Left colon (tissue), 2 donors: Measurements from ENCODE around the gene NANOS3. TPM values are rescaled to one million over a fixed set of nuclear protein-coding genes. Genes with fewer than 3 reads are reported as not detected.

Experiments
- ATAC-seq: fragments of 200-7000 bp; cut with Tn5 transposase; one replicate; pipeline ENCODE4 v1.9.1; 2020; ENCODE audit warnings: mild to moderate bottlenecking, moderate library complexity
- DNase-seq, 2 donors: peaks; one replicate each; pipeline ENCODE4 v3.0.0-alpha.2; 2020
- intact Hi-C, 2 donors: fragments of 100-400 bp; cut with DNase I in 1 of 2; cut with micrococcal nuclease in 1 of 2; formaldehyde crosslinking; loops; one replicate each; pipeline versions ENCODE4 v1.11.2 to v1.14.0; 2022; cut with DNase I, micrococcal nuclease
- total RNA-seq, 2 donors: library from RNA; stranded (reverse); fragmentation: NEBNext Ultra II Directional; extraction: Animal tissue kit (Norgen Biotek cat#: 25700); gene quantifications; one replicate each; pipeline ENCODE4 v1.2.1, GENCODE V29; 2021
- donor health status: DM: no; HTN: no; CAD: no.
- donor health status: DM: yes; HTN: yes; CAD: no.

Gene NANOS3
- total RNA-seq, 2 donors from 2014 or later = 0.56 TPM; not detected in 1

DNA sequence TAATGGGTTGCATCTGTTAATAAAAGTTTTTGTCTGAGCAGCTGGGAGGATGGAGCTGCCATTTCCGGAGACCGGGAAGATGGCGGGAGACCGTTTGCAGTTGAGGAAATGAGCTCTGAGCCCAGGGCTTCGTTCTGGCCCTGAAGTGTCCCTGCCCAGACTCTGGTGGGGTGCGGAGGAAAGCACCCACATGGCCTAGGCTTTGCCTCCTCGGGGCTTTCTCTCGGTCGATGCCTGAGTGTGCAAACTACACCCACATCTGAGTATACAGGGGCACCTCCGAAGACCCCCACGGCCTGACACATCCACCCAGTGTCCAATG is 15.6 kb upstream of the NANOS3 start:
- intact Hi-C loops = loop anchor here (5.0 to 10.0 kb wide), 2 partner anchors 74 to 77 kb away; no protein-coding TSS in a partner anchor
- DNase-seq = no peak
- ATAC-seq = no peak

DNA sequence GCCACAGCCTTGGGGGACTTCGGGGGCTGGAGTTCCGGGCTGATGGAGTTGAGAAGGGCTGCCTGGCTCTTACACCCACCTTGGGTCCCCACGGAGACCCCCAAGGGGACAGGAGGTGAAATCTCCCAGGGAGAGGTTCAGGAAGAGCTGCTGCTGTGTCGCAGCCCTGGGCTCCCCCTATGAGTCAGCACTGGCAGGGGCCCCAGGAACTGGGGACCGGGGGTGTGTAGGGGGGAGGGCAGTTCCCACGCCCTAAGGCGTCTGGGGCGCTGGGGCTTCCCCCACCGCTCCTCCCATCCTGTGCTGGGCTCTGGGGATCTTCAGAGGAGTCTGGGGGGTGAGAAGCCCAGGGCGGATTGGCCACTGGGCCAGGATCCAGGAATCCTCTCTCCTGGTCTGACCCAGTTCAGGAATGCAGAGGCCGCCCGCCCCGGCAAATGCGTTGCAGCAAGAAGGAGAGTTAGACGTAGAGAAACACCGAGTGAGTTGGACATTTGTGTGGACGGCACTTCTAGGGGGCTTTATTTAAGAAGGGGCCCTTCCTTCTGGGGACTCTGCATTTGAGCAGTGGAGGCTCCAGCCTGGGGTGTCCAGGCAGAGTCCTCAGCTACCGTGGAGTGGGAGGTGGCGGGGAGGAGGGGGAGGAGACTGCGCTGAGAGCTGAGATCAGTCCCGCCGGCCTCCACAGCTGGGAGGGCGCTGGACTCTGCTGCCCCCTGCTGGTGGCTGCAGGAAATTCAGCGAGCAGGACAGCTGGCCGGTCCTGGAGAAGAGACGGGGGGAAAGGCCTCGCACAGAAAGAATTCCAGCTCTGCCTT is 15.0 kb upstream of the NANOS3 start:
- DNase-seq = peak; percentile 92 to 94
- ATAC-seq = peak; percentile 87
- intact Hi-C loops = loop anchor here (5.0 to 10.0 kb wide), 2 partner anchors 75 to 77 kb away; no protein-coding TSS in a partner anchor

DNA sequence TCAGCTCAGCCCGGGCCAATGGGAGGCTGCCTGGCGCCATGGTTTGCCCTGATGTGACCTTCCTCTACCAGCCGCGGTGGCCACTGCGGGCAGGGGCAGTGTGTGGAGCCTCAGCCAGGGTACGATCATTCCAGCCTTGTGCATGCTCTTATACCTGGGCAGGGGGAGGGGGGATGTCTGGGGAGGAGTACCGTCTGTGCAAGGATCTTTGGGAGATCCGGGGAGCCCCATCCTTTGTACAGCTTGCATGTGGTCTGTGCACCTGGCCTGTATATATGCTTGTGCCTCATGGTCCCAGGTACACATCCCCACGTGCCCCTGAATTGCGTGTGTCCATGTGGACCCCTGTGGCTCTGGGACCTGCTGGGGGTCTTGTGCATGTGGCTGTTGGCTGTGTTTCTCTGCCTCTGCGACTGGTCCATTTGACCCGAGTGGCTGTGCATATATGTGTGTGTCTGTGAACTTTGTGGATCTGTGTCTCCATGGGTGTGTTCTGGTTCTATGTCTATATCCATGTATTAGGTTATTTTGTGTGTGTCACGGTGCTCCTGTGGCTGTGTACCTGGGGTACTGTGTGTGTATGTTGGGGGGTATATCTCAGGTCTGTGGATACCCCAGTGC is 12.8 kb upstream of the NANOS3 start:
- intact Hi-C loops = loop anchor here (5.0 to 10.0 kb wide), 2 partner anchors 77 to 79 kb away; no protein-coding TSS in a partner anchor
- ATAC-seq (no peak), DNase-seq (no peak)

DNA sequence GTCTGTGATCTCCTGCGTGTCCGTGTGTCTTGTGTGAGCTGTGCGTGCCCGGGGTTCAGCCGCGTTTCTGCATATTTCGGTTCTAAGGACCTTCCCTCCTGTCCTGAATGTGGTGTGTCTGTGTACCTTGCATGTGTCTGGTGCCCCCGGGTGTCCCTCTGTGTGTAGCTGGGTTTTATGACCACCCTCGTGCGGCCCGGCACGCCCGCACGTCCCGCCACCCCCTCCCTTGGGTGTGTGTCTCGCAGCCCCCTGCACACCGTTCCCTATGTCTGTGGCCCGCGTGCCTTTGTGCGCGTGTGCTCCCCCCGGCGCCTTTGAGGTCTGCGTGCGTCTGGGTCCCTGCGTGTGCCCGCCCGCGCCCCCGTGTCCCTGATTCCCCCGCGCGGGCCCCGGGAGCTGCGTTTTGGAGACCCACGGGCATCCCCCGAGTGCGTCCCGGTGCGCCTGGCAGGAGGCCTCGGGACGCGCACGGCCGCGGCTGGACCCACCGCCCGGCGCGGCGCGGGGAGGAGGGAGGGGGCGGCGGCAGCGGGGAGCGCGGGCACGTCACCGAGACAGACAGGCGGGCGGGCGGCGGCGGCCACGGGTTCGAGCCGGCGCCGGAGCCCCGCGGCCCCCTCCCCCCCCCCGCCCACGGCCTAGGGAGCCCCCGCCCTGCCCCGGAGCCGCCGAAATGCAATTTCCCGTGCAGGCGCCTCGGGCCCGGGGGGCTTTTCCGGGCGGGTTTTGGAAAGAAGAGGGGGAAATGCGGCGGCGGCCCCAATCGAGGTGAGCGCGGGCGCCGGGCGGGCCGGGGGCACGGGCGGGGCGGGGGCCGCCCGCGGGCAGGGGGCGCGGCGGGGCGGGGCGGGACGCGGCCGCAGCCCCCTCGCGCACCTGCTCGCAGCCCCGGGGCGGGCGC is 12.0 kb upstream of the NANOS3 start:
- intact Hi-C loops = loop anchor here (5.0 to 10.0 kb wide), 2 partner anchors 78 to 80 kb away; no protein-coding TSS in a partner anchor
- ATAC-seq (no peak), DNase-seq (no peak)

DNA sequence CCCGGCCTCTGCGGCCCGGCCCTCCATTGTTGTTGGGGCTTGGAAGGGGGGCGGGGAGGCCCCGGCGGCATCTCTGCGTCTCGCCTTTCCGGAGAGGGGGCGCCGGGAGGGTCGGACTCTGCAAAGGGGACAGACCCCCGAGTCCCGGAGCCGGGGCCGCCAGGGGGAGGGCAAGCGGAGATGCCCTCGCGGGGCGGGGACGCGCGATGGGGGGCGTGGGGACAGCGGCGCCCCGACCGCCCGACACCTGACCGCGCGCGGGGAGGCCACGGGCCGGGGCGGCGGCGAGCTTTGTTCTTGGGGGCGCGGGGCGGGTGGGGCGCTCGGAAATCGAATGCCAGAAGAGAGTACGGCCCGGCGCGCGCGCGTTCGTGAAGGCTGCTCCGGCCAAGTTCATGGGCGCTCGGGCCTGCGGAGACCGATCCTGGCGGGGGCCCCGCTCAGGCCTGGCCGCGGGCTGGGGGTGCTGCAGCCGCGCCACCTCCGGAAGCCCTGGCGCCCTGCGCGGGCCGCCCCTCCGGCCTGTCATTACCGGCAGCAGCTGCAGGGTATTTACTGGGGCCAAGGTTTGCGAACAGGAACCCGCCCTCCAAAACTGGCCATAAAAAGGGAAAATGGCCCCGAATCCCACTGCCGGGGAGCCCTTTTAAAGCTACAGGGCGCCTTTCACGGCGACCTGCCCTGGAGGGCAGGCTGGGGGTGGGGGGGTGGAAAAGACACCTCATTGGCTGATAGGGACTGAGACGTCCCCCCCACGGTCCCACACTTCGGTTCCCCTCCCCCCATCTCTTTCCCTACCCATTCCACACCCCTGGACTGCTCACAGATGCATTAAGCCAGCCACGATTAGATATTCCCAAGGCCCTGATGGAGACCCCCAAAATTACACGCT is 11.1 kb upstream of the NANOS3 start:
- peak; percentile 29 for ATAC-seq
- intact Hi-C loops = loop anchor here in 1 of 2 donors (10.0 kb wide), 1 partner anchor 81 kb away; no protein-coding TSS in a partner anchor
- peak in 1 of 2 donors; percentile 49 for DNase-seq

DNA sequence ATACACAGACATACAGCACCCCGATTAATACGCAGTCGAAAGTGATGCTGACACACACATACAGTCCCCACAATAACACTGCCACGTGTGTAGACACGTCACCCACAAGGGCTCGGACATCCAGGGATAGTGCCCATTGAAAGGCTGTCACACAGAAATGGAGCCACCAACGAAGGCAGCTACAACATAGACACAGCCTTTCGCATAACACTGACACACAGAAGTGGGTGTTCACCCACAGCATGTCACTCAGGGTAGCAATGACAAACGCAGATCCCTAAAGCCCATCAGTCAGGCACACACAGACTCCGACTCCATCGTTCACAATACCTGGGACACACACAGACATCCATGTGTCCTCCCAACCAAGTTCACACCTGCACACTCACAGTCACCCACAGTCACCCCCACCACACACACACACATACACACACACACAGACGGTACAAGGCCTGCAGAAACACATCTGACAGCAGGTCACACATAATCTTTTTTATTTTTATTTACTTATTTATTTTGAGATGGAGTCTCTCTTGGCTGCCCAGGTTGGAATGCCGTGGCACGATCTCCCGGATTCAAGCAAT is 10.4 kb upstream of the NANOS3 start:
- DNase-seq = no peak
- intact Hi-C loops = loop anchor here in 1 of 2 donors (10.0 kb wide), 1 partner anchor 82 kb away; no protein-coding TSS in a partner anchor
- ATAC-seq = no peak

DNA sequence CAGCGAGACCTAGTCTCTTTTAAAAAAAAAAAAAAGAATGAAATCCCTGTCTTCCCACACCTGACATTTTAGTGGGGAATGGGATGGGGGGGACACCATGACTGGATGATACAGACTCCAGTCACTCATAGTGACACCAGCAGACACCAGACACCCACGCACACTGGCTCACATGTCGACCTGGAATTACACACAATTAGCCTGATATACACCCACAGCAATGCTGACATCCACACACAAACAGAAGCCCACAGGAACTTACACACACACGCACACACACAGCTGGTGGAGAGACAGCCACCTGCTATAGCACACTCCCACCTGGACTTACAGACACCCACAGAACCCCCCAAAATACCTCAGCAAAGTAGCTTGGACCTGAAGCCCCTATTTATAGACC is 8.3 kb upstream of the NANOS3 start:
- intact Hi-C loops = loop anchor here in 1 of 2 donors (10.0 kb wide), 1 partner anchor 84 kb away; no protein-coding TSS in a partner anchor
- DNase-seq (no peak), ATAC-seq (no peak)

DNA sequence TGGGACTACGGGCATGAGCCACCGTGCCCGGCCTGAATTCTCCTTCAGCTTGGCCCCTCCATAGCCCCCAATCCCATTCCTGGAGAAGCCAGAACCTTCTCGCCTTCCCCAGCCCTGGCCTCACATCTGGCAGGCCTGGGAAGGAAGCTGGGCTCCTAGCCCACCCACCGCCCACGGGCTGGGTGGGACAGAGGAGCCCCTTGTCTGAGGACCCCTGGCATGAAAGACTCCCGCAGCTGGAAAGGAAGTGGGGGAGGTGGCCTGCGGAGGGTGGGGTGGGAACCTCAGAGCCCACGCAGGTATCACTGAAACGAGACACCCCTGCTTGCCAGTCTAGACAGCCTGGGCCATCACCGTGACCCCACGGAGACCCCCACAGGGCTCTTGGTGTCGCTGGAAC is 7.7 kb upstream of the NANOS3 start:
- intact Hi-C loops = loop anchor here in 1 of 2 donors (10.0 kb wide), 1 partner anchor 84 kb away; no protein-coding TSS in a partner anchor
- no peak for ATAC-seq
- no peak for DNase-seq

DNA sequence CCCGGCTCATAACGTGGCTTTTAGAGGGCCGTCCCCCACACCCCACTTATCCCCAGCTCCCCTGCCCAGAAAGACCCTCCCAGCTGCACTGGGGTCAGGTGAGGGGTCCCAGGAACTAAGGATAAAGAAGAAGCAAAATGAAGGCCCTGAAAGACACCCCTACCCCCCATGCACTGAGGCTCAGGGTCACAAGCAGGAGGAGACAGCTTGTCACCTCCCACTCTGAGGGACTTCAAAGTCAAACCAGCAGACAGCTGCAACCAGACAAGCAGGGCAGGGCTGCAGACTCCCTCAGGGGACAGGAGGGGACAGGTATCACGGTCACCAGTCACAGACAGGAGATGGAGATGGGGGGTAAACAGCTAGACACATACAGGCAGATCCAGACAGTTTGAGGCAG is 6.1 kb upstream of the NANOS3 start:
- DNase-seq (no peak), ATAC-seq (no peak)
- intact Hi-C loops = loop anchor here (10.0 kb wide), 2 partner anchors 204 to 276 kb away; partner anchors contain the start of gene MISP3 (in 1 of the 2)

DNA sequence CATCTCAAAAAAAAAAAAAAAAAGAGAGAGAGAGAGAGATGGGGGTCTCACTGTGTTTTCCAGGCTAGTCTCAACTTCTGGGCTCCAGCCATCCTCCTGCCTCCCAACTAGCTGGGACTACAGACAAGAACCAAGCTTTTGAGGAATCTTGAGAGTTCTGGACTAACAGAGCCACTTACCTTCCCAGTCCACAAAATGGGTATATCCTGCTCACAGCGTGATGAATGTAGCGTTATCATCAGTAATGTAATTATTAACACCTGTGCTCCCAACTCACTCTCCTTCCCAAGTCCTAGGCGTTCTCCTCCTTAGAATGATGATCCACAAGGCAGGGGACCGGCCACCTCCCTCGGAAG is 4.6 kb upstream of the NANOS3 start:
- DNase-seq = no peak
- intact Hi-C loops = loop anchor here (10.0 kb wide), 2 partner anchors 202 to 278 kb away; partner anchors contain the start of gene MISP3 (in 1 of the 2)
- no peak for ATAC-seq

DNA sequence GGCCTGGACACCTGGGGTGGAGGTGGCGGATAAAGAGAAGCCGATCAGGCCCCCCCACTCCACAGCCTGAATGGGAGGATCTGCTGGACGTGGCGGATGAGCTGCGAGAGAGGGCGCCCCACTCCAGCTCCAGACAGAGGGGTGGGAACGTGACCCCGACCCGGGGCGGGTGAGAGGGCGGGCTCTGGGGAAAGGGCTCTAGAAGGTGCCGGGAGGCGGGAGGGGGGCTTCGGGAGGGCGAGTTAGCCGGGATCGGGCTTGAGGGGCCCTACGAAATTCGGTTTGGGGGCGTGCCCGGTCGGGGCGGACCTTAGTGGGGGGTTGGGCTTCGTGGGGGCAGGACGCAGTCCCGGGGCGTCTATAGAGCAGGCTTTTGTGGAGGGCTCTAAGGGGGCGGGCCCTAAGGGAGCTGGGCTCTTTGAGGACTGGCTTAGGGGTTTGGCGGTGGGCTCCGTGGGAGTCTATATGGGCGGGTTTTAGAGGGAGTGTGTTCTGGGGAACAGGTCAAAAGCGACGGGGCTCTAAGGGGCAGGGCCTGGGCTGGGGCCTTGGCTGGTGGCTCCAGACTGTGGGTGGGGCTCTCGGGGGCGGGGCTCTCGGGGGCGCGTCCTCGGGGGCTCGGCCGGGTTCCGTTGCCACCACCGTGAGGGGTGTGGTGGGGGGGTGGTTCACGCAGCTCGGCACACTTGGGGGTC is 4.1 kb upstream of the NANOS3 start:
- DNase-seq = peak in 1 of 2 donors; percentile 66
- ATAC-seq = peak; percentile 77
- intact Hi-C loops = loop anchor here (10.0 kb wide), 2 partner anchors 202 to 278 kb away; partner anchors contain the start of gene MISP3 (in 1 of the 2)

DNA sequence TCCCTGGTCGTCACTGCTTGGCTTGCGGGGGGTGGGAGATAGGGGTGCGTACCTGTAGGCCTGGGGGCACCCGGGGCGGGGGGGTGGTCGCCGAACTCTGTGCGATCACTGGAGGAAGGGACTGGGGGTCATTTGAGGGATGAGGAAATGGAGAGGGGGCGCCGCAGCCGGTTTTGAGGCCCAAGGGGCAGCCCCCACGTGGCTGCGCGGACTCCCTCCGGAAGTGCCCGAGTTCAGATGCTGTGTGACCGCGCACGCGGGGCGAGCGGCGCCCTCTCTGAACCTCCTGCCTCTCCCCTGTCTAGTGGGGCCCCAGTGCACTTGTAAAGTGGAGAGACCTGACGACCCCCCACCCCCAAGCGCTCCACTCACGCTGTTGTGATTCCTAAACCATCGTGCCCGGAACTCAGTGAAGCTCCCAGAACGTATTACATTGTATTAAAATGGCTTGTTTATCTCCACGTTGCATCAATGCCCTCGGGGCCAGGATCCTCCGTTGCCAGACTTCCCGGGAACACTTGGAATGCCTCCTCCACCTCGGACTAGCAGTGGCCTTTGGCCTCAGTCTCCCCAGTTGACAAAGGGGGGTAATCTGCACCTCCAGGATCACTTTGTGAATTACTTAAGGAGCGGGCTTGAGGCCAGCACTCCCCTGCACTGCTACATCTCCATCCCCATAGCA is 3.0 kb upstream of the NANOS3 start:
- DNase-seq (no peak), ATAC-seq (no peak)
- intact Hi-C loops = loop anchor here (10.0 kb wide), 2 partner anchors 201 to 279 kb away; partner anchors contain the start of gene MISP3 (in 1 of the 2)

DNA sequence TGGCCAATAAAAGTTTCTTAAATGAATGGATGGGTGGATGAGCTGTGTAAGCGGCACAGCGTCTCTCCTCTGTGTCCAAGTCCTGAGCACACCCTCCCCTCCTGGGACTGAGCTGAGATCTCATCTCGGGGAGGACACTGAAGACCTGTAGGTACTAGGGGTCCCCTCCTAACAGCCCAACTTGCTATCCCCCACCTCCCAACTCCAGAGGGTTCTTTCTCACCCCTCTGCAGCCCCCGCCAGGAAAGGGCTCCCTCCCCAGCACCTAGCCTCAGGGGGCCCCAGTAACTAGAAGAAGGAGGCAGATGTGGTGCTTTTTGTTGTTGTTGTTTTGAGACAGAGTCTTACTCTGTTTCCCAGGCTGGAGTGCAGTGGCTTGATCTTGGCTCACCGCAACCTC is 1.1 kb upstream of the NANOS3 start:
- DNase-seq = no peak
- ATAC-seq = no peak
- intact Hi-C loops = loop anchor here (5.0 to 10.0 kb wide), 3 partner anchors 181 to 281 kb away; partner anchors contain the start of gene MISP3 (in 1 of the 2)

DNA sequence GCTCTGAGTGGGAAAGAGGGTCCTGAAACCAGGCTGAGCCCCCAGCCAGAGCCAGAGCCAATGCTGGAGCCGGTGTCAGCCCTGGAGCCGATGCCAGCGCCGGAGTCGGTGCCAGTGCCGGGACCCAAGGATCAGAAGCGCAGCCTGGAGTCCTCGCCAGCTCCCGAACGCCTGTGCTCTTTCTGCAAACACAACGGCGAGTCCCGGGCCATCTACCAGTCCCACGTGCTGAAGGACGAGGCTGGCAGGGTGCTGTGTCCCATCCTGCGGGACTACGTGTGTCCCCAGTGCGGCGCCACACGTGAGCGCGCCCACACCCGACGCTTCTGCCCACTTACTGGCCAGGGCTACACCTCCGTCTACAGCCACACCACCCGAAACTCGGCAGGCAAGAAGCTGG is 369 bp downstream of the NANOS3 start:
- DNase-seq (no peak), ATAC-seq (no peak)
- intact Hi-C loops = loop anchor here (5.0 to 10.0 kb wide), 3 partner anchors 180 to 283 kb away; partner anchors contain the start of gene MISP3 (in 1 of the 2)

DNA sequence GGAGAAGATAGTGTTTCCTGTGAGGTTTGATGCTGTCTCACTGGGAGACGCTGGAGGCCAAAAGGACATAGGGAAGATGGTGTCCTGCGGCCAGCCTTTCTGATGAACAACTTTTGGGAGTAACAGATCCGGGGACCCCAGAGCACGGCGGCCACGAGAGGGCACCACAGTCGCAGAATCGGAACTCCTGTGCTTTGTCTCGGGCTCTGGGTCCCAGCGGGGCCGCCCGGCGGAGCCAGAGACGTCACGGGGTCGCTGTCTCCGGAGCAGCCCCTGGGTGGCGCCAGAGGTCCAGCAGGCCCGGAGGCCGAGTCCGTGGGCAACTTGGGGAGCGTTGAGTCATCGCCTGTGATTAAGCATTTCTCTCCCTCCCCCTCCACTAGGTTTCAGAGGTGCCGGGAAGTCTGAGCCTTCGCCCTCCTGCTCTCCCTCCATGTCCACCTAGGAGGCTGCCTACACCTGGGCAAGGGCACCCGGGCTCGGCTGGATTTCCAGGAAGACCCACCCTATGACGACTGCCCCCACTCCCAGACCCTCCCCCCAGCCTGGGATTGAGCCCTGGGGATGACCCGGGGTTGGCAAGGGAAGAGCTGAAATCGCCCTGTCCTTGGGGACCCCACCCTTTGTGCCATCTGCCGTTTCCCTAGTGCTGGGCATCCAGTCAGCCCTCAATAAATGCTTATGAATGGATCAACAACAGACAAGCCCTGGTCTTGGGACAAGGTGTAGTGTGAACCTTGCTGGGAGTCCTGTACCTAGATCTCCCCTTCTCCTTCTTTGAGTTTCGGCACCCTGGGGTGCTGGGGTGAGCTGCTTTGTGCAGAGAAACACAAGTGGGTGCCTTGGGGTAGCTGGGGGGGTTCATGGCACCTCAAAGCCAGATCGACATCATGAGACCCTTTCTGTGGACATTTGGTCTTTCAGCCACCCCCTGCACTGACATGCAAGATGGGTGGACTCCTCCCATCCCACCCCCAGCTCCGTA is 3.4 kb downstream of the NANOS3 start:
- intact Hi-C loops = loop anchor here in 1 of 2 donors (2.0 kb wide), 1 partner anchor 194 kb away; no protein-coding TSS in a partner anchor
- ATAC-seq = peak; percentile 80
- DNase-seq = peak; percentile 95 to 99
